ENCODE measurements around the gene ABCC5.

DNA sequence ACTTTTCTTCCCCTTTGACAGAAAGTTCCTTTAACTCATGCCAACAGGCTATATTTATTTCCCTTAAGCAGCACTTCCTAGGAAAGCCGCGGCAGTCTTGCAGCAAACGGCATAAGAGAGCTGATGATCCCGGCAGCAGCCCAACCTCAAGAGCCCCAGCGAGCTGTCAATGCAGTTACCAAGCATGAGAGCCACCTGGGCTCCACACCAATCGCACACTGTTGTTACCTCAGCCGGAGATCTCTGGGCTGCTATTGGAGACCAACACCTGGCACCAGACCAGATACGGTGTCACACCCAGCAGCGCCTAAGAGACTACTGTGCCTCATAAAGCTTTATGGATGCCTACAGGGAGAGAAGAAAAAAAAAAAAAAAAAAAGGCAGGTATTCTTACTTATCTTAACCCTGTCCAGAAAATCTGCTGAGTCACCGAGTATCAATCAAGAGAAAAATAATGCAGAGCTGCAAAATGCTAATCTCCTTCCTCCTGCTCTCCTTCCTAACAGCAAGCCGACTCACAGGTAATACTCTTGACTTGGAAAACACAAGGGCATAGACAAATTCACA is 11.7 kb downstream of the ABCC5 start:
- no peak for TF ChIP-seq EZH2 (IDR thresholded peaks at IDR 0.05; ENCODE audit: insufficient read depth, low read length)
- TF ChIP-seq, protein P1, sequence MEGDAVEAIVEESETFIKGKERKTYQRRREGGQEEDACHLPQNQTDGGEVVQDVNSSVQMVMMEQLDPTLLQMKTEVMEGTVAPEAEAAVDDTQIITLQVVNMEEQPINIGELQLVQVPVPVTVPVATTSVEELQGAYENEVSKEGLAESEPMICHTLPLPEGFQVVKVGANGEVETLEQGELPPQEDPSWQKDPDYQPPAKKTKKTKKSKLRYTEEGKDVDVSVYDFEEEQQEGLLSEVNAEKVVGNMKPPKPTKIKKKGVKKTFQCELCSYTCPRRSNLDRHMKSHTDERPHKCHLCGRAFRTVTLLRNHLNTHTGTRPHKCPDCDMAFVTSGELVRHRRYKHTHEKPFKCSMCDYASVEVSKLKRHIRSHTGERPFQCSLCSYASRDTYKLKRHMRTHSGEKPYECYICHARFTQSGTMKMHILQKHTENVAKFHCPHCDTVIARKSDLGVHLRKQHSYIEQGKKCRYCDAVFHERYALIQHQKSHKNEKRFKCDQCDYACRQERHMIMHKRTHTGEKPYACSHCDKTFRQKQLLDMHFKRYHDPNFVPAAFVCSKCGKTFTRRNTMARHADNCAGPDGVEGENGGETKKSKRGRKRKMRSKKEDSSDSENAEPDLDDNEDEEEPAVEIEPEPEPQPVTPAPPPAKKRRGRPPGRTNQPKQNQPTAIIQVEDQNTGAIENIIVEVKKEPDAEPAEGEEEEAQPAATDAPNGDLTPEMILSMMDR (IDR thresholded peaks at IDR 0.05; ENCODE audit: insufficient read depth, low read depth, low read length), result no peak

All from astrocyte (in vitro differentiated cells and primary cell).